Putamen (tissue), 1 donor: Measurements from ENCODE around the gene PSMB8.

ENCODE experiments used
- DNase-seq: peaks from one replicate; pipeline ENCODE4 v3.0.0-alpha.2; 2016; ENCODE audit warnings: low spot score

Gene PSMB8

DNA sequence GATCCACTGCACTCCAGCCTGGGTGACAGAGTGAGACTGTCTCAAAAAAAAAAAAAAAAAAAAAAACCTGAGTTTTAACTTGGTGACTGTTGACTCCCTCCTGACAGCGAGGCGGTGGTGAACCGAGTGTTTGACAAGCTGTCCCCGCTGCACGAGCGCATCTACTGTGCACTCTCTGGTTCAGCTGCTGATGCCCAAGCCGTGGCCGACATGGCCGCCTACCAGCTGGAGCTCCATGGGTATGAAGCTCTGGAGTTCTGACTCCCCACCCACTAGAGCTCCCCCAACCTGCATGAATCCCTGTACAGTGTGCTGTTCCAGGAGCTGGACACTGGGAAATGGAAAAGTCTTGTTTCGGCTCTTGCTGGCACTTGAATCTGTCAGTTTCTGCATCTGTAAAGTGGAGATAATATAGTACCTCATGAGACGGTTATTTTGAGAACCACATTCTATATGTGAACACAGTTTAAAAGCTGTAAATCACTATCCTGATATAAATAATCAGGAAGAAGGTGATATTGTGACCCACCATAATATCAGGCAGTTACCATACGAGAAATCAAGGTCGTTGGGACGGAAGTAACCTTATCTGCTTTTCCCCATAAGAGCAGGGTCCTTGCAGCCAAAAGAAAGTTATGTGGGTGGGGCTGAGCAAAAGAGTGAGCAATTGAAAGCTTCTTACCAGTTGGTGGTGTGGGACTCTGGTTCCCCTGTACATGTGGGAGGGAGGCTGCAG, 13.5 kb upstream of the PSMB8 start:
- DNase-seq = no peak

DNA sequence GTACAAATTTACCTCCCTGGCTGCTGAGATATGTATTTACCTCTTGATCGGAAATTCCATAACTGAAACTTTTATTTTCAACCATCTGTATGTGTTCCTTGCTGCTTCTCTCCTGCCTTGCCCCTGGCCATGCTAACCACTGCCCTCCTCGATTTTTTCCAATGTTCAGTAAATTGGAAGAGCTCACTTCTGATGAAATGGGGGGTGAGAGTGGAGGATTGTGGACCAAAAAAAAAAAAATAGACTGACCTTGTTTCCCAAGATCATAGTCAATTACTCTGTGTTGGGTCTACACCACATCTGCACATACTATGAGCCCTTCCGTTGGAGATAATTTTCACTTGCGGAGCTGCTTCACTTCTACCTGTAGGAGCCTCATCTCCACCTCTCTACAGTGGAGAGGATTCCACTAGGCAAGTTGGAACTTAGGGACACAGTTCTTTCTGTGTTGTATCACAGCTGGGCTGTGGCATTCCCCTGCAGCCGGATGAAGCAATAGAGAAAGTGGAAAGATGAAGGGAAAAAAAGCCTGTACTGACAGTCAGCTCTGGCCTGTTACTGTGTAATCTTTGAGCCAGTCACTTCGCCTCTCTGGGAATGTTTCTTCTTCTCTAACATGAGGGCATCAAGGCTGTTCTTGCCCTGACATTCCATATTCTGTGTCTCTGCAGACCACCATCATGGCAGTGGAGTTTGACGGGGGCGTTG, 11.8 kb upstream of the PSMB8 start:
- no peak for DNase-seq

DNA sequence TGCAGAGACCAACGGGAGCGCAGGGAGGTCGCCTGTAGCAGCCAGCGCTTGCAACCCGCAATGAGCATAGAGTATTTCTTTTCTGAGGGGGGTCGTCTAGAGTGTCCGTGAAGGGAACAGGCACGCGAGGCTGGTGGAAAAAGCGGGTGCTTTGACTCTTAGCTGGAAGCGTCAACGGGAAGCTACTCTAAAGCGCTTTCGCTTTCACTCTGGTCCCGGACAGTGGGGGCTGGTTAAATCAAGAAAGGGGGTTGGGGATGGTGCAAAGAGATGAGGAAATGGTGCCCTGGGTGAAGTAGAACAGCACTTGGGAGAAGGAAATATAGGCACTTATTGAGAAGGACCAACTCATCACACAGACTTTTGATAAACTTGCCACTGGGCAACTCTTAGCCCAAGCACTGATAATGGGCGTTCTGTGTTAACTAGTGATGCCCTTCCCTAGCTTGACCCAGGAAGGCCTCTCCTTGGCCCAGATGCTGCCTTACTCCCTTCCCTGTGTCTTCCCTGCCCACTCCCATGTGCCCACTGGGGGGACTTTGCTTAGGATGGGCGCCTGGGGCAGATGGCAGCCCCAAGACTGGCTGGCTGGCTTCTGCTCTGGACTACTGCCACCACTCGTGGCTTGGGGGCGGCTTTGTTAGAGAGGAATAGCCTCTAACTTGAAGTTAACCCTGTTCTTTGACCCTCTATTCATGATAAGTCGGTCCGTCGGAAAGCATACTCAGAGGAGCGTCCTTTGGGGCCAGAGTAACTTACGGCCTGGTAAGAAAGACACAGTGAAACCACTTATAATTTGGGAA, 10.7 kb upstream of the PSMB8 start:
- DNase-seq = peak; percentile 51

DNA sequence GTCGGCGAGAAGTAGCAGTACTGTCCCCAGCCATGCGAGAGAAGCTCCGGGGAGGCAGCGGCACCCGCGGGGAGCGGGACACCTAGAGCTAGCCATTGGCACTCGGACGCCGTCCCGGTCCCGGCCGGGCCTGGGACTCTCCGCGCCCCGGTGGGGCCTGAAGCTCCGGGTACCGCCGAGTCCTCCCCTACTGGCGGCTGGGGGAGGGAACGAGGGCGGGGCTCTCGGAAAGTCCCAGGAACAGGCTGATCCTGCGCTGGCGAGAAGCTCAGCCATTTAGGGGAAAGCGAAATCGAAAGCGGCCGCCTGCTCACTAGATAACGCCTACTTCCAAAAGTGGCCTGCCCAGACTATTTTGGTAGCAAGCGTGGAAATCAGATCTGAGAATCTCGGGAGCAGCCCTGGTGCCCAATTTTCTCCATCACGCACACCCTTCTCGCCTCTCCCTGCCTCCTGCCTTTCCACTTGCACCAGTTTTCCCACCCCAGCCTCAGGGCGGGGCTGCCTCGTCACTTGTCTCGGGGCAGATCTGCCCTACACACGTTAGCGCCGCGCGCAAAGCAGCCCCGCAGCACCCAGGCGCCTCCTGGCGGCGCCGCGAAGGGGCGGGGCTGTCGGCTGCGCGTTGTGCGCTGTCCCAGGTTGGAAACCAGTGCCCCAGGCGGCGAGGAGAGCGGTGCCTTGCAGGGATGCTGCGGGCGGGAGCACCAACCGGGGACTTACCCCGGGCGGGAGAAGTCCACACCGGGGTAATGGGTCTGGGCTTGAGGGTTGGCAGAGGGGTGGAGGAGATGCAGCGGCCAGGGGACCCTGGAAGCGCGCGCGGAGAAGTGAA, 9.9 kb upstream of the PSMB8 start, which contains the start of the genes PSMB9 and TAP1:
Gene PSMB9 (plus strand): TSS at position 652 of the 835 bp plus-strand sequence. CDS start 38 bp downstream, at position 690.
Gene TAP1 (minus strand): TSS at position 164 of the 835 bp plus-strand sequence. CDS start 68 bp downstream, at position 96.
- peak; percentile 95 for DNase-seq

DNA sequence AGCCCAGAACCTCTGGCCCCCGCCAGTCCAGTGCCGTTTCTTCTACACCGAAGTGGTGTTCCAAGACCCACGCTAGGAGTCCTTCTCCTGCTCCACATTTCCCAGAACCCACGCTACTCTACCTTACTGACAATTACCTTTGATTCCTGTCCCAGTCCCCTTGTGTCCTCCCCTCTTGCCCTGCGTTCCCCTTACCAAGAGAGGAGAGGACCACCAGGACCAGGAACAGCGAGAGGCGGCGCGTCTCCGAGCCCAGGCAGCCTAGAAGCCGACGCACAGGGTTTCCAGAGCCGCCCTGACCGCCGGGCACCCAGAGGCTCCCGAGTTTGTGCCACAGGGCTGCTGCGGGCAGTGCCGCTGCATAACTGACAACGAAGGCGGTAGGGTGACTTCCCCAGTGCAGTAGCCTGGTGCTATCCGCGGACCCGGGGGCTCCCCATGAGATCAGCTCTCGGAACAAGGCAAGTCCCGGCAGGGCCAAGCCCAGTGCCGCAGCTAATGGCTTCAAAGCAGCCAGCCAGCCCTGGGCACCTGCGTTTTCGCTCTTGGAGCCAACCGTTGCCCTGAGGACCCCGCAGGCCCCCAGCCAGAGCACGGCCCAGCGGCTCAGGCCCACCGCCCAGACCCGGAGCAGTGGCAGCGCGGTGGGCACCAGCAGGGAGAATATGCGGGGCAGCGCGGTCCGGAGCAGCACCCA, 9.1 kb upstream of the PSMB8 start:
- peak; percentile 34 for DNase-seq

DNA sequence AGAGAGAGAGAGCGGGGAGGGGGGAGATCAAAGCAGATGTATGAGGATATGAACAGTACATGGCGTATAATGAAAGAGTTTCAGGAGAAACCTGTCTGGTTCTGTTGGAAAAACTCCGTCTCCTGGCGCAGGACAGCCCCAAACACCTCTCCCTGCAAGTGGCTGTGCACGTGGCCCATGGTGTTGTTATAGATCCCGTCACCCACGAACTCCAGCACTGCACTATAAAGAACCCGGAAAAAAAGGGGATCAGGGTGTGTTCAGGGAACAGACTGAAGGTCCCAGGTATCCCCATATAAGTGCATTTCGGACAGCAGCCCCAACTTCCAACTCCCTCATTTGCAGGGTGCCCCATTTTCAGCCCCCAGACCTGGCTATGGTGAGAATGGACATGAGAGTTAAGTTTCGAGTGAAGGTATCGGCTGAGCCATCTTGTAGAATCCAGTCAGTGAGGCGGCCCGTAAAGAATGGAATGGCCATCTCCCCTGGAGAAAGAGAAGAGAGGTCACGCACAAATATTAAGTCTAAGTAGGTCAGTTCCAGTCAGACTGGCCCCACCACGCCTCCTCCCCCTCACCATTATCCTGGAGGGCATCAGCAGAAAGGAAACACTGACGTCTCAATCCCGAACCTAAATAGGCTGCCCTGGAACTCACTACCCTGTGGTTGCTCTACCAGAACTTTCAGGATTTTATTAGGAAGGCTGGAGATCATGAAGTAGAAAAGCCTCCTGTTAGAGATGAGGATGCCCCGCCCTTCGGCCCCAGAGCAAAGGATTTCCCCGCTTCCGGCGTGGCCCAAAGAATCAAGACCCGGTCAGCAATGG, 8.4 kb upstream of the PSMB8 start:
- peak; percentile 19 for DNase-seq

DNA sequence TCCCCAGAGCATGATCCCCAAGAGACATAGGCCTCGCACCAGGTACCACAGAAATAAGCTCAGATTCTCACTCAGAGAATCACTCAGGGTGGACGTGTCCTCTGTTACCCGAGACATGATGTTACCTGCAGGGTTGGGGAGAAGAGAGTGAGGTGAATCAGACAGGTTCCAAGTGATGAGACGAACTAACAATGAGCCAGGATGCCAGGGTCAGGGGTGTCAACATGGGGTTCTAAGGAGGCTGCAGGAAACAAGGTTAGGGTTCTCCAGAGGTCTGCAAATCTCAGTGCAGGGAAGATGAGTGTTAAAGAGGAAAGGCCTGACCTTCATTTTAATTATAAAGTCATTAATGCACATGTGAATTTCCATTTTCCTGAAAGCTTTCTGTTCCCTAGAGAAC, 7.2 kb upstream of the PSMB8 start:
- no peak for DNase-seq

DNA sequence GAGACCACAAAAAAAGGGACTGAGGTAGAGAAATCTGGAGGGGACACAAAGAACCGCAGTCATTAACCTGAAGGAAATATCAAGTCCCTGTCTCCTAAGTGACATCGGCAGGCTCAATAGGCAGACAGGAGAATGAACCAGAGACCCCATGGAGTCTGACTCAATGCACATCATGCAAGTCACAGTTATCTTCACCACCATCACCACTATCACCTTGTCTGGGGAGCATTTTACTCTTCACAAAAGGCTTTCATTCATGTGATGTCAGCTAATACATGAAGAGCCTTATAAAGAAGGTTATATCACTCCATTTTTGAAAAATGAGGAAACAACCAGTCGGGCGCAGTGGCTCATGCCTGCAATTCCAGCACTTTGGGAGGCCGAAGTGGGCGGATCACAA, 5.3 kb upstream of the PSMB8 start:
- DNase-seq = no peak

DNA sequence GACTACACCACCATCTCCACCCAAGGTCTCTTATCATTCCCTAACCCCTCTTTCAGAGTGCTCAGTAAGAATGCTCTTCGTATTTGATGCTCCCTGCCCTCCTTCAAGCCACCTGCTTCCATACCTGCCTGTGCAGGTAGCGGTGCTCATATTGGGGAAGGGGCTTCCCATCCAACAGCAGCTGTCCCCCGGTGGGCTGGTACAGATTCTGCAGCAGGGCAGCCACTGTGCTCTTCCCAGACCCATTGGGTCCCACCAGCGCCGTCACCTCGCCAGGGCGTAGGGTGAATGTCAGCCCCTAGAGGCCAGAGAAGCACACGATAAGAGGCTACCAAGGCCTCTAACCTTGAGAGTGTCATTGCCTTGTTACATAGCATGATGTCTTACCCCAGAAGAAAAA, 3.9 kb upstream of the PSMB8 start:
- DNase-seq = no peak

DNA sequence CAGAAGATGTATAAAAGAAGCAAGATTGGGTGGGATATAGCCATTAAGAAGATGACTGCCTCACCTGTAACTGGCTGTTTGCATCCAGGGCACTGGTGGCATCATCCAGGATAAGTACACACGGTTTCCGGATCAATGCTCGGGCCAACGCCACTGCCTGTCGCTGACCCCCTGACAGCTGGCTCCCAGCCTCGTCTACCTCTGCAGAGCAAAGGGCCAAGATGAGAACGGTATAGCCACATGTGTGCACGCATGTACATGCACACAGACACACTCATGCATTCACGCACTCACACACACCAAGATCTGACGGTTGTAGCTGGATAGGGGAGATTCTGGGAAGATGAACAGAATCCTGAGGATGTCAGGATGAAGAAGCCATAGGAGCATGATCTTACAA, 3.2 kb upstream of the PSMB8 start:
- no peak for DNase-seq

DNA sequence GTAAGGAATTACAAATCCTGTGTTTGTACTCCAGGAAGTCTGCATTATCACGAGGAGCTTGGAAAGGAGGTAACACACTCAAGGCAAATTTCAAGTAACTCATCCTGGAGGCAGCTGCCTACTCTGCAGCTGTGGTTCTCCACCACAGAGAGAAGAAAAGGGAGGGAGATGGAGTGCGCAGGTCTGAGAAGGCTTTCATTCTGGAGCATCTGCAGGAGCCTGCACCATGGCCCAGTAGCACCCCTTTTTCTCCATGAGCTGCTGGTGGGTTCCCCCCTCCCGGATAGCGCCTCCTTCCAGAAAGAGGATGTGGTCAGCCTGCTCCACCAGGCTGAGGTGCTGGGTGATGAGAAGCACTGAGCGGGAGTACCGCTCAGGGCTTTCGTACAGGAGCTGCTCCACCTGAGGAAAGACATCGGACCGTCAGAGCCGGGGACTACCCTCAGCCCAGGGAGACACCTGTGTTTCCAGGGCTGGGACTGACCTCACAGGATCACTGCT, 1.6 kb upstream of the PSMB8 start:
- DNase-seq = no peak

DNA sequence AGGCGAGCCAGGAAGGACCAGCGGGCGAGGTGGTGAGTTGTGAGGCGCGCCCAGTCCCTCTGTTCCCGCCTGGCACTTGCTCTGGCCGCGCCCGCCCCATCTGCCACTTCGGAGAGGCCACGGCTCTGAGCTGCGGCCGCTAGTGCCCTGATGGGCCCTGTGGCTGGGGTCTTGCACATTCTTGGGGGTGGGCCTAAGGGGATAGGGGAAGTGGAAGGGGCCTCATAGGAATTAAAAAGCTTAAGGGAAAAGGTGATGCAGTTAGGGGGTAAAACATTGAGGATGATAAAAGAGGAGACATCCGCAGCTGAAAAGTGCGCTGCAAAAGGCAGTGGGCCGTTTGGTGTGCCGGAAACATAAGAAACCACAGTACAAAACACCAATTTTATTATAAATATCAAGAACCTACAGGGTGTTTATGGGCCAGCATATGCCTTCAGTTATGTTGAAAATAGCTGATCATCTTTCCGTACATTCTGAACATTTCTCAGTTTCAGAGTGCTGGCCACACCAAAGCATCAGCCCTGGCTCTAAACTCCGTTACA, 1.1 kb upstream of the PSMB8 start:
- DNase-seq = no peak

DNA sequence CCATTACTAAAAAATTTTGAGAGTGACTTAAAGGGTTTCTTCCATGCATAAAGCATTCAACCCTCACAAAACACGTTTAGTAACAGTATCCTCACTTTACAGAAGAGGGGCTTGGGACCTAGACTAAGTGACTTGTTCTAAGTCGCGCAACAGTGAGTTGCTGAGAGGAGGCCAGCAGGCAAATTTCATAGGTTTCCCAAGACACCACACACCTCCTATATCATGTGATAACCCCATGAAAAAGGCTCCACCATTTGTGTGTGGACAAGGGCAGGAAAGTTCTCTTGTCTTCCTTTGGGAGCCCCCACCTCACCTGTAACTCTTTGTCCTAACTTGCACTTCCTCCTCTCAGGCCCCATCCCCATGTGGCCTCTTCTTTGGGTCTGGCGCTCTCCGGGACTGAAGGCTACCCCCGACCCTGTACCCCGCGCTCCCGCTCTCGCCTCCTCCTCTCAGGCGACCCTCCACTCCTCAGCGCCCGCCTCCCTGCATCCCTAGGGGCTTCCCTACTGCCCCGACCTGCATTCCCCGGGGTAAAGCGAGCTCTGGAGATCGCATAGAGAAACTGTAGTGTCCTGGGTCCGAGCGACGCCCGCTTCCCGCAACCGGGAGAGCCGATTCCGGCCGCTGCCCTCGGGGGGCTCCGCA, 392 bp downstream of the PSMB8 start:
- no peak for DNase-seq

DNA sequence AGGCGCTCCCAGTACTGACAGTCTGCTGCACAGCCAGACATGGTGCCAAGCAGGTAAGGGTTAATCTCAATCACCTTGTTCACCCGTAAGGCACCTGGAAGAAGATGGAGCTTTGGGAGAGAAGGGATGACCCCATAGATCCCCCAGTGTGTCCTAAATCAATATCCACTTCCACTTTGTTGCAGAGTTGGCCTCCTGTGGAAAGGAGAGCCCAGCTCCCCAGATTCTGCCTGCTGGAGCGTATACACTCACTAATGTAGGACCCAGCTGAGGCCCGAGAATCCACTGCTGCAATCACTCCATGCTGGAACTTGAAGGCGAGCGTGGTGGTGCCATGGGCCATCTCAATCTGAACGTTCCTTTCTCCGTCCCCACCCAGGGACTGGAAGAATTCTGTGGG, 1.2 kb downstream of the PSMB8 start:
- no peak for DNase-seq

DNA sequence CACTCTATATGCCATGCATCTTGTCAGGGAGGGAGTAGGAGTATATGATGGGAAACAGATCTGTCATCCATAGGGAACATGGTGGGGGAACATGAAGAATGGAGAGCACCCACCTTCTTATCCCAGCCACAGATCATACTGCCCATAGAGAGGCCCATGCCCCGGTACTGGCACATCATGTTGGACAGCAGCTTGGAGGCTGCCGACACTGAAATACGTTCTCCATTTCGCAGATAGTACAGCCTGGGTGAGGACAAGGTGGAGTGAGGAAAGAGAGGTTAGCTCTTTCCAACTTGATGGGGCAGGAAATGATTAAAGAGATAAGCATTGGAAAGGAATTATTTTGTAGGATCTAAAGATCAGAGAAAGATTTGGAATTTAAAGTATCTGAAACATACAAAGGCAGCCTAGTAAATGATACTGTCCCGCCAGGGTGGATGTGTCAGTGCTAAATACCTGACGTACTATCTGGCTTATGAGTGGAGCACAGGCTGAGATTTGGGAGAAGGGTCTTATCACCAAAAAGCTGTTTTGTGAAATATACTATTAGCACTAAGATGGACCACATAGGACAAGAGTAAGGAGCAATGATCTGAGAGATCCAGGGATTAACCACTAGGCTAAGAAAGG, 1.7 kb downstream of the PSMB8 start:
- no peak for DNase-seq

DNA sequence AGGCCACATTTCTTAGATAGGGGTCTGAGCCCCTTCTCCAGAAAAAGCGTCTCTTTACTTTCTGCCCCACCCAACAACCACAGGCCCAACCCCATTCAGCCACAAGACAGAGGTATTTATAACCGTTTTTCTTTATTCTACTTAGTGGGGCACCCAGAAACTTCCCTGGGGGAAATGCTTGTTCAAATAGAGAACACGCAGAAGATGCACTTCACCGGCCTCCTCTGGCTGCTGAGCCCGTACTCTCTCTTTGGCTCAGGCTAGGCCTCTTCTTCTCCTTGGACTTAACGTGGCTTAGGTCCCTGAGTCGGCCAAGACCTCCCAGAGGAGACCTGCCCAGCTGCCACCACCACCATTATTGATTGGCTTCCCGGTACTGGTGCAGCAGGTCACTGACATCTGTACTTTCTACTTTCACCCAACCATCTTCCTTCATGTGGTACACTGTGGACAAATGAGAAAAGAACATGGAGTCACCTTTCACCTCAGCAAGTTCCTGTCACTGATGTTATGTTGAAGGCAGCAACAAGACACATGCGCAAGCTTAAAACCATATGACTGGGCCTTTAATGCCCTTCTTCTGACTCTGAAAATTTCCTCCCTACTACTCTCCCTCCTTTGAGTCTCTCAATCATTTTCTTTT, 3.1 kb downstream of the PSMB8 start:
- no peak for DNase-seq

DNA sequence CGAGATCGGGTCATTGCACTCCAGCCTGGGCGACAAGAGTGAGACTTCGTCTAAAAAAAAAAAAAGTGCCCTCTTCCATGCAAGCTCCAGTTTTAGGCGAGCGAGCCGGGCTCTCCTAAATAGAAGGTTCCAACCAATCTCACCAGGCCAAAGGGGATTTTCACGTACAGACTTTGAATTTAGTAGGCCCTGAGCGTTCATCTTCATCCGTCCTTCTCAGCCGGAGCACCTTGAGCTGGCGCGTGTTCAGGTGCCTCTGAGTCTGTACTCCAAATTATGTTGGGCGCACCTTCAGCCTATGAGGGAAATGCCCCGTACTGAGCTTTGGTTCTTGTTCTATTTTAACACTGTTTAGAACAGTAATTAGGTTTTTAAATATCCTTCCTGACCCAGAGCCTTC, 4.5 kb downstream of the PSMB8 start:
- DNase-seq = no peak
